NCI-H2081 treated with DMSO at 0.1 percent for 48 hours (cell line): ENCODE results near the gene SCO1.
"Not testable (repeated sequence)": the region's sequence is repeated elsewhere in the genome, so short reads cannot be mapped to it uniquely, and the experiment has no call there.

Experiments used
- DNase-seq: peaks from one replicate; lab custom pipeline; 2025; lab: John Stamatoyannopoulos, UW

SCO1 gene

DNA sequence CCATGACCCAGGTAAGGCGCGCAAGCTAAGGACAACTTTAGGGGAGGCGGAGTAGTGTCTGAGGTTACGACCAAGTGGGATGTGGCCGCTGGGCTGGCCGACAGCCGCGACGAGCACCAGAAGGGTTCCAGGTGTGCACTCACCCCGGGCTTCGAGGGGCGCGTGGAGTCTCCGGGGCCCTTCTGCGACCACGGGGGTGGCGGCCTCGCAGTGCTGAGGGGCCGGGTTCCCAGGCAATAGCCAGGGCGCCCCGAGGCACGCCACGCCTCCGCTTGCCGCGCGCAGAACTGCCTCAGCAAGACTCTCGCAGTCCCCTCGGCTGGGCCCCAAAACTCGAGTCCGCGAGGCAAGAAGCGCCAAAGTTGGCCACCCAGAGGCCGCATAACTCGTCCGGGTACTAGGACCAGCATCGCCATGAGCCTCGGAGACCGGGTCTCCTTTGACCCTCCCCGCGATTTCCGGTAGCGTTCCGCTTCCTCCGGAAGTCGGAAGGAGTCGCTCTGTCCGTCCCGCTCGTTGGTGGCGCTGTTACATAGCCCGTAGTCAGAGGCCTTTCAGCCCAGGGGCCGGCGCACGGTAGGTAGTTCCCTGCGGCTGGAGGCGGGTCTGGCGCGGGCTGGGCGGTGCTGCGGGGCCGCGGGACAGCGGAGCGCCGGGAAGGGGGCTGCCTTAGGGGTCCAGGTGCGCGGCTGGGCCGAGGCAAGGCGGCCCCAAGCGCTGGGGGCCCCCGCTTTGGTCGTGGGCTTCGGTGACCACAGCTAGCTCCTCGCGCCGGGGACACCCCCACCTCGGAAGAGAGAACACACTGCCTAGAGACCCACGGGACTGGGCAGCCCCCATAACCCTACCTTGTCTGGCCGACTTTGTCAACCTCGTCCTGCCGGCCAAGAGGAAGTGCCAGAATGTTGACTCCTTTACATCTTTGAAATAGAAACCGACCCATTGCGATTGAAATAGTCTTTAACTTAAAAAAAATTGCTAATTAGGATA, at the start of gene SCO1, which contains the start of gene ADPRM:
Gene SCO1, minus strand, starts transcription at position 442 of the 990 bp plus-strand sequence. Its CDS starts 26 bp downstream, at position 416.
Gene ADPRM, plus strand, starts transcription at position 503 of the 990 bp plus-strand sequence. CDS start 7,333 bp downstream, outside the sequence.
- DNase-seq: no peak

DNA sequence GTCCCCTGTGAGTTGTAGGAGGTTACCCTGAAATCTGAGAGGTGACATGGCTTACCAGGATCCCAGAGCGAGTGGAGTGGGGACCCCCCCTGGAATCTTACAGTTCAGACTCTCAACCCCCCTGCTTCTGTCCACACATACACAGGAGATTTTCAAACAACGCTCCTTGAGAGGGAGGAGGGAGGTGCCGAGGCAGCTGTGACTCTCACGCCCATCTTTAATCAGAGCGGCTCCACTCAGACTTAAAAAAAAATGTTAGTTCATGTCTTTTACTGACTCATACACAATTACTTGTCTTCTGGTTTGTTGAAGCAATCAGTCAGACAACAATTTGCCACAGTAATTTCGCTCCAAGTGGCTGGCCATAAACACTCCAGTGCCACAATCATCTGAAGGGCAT, 47.9 kb upstream of the SCO1 start:
- no peak for DNase-seq

DNA sequence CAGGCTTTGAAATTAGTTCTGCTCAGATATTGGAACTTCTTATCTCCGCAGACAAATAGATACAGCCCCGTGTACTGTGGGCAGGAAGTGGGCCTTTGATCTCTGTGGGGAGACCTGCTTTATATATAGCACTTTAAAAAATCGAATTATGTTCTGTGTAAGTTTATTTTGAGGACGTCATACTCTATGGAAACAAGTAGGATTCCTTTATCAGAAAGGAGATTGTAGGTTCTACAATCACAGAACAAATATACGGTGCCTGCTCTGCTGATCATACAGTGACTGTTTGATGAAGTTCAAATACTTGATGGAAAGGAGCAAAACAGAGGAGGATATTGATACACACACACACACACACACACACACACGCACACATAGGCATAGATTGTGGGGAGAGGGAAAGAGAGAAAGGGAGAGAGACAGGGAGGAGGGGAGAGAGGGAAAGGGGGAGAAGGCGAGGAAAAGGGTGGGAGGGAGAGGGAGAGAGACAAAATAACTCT, 47.2 kb upstream of the SCO1 start:
- no peak for DNase-seq

DNA sequence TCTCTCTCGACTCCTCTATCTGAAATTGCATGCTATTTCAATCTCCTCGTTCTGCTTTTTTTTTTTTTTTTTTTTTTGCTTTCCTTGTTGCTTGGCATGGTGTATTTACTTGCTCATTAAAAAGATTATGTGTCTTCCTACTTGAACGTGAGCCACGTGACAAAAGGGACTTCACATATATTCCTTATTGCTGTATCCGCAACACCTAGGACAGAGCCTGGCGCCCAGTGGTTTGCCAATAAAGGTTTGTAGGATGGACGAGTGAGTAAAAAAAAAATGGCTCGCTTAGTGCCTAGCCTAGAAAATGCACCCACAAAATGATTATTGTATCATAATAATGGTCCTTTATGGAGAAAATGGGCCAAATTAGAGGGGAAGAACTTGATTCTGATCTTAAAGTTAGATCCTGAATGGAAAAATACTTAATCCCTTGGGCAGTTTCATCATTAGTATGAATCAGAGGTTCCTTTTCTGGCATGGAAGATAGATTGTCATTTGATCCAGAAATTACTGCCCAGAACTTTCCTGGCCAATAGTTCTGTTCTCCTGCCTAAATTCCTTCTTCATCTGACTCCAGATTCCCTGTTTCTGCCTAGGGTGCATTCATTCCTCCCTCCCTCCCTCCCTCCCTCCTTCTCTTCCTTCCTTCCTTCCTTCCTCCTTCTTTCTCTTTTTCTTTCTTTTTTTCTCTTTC, 46.1 kb upstream of the SCO1 start:
- DNase-seq: no peak

DNA sequence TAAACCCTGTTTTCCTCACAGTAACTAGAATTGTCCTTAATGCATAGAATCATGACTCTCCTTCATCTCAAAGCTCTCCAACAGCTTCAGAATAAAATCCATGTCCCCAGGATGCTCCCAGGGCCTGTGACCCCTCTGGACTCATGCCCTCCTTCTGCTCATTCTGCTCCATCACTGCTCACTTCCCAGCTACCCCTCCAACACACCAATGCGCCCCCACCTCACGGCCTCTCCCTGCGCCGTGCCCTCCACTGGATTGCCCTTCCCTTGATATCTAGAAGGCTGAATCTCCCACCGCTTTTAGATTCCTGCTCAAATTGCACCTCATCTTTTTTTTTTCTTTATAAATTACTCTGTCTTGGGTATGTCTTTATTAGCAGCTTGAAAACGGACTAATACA, 45.1 kb upstream of the SCO1 start:
- DNase-seq: no peak

DNA sequence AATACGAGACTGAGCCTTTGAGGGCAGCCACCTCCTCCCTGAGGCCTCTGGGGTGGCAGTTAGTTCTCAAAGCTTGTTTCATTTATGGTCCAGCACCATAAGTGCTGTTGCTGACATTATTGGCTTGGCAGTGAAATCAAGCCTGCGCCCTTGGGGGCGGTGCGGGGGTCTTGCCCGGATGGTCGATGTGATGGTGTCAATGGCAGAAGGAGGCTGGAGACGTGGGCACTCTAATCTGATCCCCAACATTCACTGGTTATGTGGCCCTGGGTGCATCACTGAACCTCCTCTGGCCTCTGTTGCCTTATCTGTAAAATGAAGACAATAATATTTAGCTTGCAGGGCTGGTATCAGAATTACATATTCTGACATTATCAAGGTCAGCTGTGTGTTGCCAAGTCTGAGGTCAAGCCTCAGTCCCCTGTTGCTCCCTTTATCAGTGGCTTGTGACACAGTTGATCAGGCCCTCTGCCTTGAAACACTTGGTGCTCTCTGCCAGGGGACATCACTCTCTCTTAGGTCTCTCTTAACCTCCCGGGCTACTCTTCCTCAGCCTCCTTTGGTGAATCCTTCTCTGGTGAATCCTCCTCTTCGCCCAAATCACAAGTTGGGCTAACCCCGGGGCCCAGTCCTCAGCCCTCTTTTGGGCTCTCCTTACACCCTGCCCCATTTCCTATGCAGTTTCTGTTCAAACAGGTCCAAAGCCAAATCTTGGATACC, 44.2 kb upstream of the SCO1 start:
- no peak for DNase-seq

DNA sequence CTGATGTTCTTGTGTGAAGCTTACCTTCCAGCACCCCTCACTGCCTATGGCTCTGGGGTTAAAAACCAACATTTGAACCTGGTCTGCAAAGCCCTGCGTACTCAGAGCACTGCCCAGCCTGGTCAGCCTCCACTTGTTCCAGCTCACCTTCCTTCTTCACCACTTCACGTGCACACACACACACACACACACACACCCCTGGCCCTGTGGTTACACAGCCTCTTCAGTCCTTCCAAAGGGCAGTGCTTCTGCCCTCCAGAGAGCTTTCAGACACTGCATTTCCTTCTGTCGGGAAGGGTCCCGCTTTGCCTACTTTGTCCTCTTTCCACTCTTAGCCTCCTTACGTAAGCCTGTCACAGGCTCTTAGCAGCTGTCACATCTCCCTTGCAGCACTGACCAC, 42.1 kb upstream of the SCO1 start:
- no peak for DNase-seq

DNA sequence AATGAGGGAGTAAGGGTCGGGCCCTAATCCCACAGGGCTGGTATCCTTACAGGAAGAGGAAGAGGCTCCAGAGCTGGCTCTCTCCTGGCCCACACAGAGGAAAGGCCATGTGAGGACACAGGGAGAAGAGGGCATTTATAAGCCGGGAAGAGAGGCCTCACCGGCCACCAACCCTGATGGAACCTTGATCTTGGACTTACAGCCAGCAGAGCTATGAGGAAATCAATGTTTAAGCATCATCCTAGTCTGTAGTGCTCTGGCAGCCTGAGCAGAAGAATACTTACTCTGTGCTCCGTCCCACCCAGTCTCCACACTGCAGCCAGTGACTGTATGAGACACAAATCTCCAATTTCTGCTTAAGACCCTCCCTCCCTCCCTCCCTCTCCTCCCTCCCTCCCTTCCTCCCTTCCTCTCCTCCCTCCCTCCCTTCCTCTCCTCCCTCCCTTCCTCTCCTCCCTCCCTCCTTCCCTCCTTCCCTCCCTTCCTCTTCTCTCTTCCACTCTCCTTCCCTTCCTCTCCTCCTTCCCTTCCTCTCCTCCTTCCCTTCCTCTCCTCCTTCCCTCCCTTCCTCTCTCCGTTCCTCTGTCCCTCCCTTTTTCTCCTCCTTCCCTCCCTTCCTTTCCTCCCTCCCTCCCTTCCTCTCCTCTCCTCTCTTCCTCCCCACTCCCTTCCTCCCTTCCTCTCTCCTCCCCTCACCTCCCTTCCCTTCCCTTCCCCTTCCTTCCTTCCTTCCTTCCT, 41.4 kb upstream of the SCO1 start:
- no peak for DNase-seq

DNA sequence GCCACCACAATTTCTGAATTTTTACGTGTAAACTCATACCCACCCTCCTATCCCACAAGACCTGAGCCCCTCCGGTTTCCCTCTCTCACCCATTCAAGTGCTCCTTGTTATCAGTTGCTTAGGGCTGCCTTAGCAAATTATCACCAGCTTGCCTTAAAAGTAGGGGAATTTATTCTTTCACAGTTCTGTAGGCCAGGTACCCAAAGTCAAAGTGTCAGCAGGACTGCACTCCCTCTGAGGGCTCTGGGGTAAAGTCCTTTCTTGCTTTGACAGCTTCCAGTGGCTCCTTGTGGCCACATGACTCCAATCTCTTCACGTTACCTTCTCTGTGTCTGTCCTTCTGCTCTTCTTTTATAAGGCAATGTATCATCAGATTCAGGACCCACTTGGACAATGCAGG, 40.4 kb upstream of the SCO1 start:
- no peak for DNase-seq

DNA sequence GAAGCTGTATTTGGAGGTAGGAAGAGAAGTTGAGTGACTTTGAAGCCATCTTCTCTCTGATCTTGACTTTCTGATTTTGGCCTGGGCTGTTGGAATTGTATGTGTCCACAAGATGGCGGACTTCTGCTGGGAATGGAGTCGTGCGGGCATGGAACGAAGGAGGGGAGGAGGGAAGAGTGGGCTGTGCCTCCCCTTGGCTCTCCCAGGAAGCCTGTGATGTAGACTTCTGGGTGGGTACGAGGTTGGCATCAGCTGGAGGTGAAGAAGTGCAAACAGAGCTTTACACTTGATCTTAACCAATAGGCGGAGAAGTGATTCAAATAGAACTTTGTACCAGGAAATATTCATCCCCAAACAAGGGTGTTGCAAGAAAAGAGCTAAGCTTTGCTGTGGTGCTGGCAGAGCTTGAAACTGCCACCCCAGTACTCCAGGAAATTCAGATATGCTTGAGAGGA, 39.9 kb upstream of the SCO1 start:
- no peak for DNase-seq

DNA sequence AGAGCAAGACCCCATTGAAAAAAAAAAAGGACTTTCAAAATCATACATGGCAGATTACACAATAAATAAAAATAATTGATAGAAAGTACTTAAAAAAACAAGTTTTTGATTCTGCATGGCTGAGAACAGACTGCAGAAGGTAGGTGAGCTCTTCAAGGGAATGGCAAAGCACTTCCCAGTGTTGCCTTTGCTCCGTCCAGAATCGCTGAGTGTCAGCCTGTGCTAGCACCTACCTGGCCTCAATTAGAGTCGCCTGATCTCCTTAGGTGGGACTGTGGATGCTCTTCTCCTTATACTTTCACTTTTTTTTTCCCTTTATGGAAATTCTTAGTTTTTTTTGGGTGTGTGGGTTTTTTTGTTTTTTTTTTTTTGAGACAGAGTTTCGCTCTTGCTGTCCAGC, 38.5 kb upstream of the SCO1 start:
- no peak for DNase-seq

DNA sequence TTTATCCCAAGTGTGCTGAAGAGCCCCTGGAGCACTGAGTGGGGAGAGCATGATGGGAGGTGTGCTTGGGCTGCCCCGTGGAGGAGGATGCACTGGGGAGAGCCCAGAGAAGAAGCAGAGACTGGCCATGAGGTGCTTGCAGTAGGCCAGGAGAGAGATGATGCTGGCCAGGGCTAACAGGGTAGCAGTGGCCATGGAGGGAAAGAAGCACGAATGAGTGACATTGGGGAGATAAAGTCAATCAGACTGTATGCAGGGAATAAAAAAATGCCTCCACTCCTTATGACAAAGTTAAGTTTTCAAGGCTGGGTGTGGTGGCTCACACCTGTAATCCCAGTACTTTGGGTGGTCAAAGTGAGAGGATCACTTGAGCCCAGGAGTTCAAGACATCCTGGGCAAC, 37.9 kb upstream of the SCO1 start:
- no peak for DNase-seq

DNA sequence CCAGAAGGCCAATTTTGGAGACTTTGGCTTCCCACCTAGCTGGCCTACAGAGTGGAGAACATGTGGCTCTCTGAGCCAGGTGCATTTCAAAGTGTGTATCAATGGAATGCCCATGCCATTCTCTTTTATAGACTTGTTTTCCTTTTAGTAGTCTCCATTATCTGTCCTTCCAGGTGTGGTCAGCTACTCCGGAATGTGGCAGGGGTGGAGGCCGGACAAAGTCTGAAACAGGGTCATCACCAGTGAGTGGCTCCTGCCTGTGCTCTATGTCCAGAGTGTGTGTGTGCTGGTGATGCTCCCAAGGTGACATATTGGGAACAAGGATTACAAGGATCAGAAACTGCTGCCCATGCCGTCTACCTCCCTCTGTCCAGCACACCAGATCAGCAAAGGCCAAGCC, 36.3 kb upstream of the SCO1 start:
- DNase-seq: no peak

DNA sequence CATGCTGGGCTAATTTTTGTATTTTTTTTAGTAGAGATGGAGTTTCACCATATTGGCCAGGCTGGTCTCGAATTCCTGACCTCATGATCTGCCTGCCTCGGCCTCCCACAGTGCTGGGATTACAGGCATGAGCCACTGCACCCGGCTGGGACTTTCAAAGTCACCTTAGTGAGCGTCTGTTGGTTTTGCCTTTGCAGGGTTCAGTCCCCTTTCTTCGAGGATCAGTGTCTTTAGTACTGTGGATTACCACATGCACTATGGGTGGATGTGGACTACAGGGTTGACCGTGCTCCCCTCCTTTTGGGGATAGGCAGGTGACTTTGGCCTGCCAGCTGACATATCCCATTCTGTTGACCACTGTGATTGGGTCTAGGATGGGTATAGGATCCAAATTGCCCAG, 34.8 kb upstream of the SCO1 start:
- not testable (repeated sequence) for DNase-seq

DNA sequence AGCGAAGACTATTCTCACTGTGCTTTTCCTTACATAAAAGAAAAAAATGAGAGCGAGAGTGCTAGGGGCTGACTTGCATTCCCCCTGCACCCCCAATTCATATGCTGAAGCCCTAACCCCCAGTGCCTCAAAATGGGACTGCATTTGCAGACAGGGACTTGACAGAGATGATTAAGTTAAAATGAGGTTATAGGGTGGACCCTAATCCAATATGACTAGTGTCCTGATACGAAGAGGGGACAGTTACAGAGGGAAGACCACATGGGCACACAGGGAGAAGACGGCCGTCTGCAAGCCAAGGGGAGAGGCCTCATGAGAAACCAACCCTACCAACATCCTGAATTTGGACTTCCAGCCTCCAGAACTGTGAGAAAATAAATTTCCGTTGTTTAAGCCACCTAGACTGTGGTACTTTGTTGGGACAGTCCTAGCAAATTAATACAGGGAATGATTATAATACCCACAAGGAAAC, 34.1 kb upstream of the SCO1 start:
- no peak for DNase-seq

DNA sequence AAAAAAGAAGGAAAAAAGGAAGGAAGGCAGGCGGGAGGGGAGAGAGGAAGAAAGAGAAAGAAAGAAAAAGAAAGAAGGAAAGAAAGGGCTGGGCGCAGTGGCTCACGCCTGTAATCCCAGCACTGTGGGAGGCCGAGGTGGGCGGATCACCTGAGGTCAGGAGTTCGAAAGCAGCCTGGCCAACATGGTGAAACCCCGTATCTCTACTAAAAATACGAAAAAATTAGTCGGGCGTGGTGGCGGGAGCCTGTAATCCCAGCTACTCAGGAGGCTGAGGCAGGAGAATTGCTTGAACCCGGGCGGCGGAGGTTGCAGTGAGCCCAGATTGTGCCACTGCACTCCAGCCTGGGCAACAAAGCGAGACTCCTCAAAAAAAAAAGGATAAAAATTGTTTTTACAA, 32.9 kb upstream of the SCO1 start:
- not testable (repeated sequence) for DNase-seq

DNA sequence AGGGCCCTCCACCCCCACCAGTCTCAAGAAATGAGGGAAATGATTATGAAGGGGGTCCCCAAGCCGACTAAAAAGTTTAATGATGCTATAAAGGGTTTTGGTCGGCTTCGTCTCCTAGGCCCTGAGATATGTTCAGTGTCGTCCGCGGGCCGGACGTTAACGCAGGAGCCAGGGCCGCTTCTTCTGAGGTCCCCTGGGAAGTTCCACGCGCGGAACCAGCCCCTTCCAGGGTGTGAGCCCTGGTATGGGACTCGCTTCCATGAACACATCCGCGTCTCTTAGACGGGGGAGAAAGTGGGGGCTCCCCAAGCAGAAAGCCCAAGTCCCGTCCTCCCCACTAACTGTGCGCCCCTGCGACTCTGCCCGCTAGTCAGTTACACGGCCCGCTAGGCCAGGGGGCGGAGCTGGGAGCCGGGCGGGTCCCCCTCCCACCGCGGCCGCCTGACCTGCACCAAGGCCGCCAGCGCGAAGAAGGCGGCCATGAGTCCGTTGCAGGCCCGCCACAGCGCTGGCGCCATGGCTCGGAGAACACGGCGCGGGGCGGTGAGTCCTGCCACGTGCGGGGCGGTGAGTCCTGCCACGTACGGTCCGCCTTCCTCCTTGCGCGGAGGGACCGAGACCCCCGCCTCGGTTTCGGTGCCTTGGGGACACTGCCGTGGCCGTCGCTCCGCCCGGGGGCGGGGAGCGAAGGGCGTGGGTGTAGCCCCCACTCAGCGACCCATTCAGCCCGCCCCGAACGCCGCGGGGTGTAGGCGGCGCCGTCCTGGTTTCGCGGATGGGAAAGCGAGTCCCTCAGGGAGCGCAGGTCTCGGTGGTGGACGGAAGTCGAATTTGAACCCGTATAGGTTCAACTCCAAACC, 32.2 kb upstream of the SCO1 start, which contains the start of gene TMEM220:
Gene TMEM220, minus strand, starts transcription at position 690 of the 860 bp plus-strand sequence. Its CDS starts 172 bp downstream, at position 518.
- DNase-seq: no peak

DNA sequence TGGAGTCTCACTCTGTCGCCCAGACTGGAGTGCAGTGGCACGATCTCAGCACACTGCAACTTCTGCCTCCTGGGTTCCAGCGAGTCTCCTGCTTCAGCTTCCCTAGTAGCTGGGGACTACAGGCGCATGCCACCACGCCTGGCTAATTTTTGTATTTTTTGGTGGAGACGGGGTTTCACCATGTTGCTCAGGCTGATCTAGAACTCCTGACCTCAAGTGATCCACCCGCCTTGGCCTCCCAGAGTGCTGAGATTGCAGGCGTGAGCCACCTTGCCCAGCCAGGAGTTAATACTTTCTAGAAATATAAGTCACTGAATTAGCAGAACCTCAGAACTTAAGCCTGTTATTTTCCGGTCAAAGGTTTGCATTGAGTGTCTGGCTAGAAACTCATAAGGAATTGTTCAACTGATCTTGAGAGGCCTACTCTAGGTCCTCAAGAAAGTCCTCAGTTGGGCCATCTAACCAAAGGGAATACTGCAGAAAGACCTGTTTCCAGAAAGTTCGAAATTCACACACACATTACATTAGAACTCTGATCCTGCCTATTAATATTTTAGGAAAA, 31.1 kb upstream of the SCO1 start:
- no peak for DNase-seq

DNA sequence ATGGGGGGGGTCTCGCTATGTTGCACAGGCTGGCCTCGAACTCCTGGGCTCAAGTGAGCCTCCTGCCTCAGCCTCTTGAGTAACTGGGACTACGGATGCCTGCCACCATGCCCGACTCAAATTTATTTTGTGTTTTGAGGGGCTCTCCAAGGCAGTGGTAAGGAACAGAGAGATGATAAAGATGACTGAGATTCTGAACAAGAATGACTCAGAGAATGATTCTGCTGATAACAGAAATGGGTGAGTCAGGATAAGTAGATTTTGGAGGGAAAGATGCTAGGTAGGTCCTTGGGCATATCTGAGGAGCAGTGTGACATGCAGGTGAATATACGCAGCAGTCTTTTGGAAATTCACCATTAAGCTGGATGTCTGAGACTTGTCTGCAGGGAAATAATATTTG, 29.9 kb upstream of the SCO1 start:
- DNase-seq: no peak

DNA sequence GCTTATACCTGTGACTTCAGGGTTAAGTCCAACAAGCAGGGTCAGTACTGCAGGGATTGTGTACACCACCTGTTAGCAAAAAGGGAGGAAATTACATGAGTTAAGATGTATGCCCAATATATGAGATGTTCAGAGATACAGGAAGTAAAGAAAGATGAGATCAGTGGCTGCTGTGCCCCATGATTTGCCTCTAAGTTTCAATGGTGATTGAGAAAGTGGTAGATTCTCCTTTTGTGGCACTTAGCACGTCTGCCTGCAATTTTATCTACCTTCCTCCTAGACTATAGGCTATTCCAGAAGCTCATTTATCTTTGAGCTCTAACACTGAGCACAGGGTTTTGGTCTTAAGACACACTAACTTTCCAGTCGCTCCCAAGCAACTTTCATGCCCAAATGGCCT, 28.9 kb upstream of the SCO1 start:
- DNase-seq: no peak
